Nephron progenitor cell (in vitro differentiated cells): Measurements from ENCODE around the gene MTARC1.

Experiments
- DNase-seq: peaks from one replicate; pipeline ENCODE4 v3.0.0; 2021
- H3K27ac Mint-ChIP-seq: 2 replicates; pipeline ENCODE4 v1.8.0; 2021; ENCODE audit warnings: mild to moderate bottlenecking, moderate library complexity, mixed read lengths
- H3K27me3 Mint-ChIP-seq: 2 replicates; pipeline ENCODE4 v1.8.0; 2021; ENCODE audit warnings: mild to moderate bottlenecking, low read depth, mixed read lengths; ENCODE audit not compliant: poor library complexity
- H3K36me3 Mint-ChIP-seq: 2 replicates; pipeline ENCODE4 v1.8.0; 2021; ENCODE audit warnings: low read depth, mixed read lengths
- H3K4me1 Mint-ChIP-seq: 2 replicates; pipeline ENCODE4 v1.8.0; 2021; ENCODE audit warnings: mixed read lengths
- H3K4me3 Mint-ChIP-seq: 2 replicates; pipeline ENCODE4 v1.8.0; 2021; ENCODE audit warnings: mild to moderate bottlenecking, moderate library complexity, mixed read lengths
- H3K9me3 Mint-ChIP-seq: 2 replicates; pipeline ENCODE4 v1.8.0; 2021; ENCODE audit warnings: mild to moderate bottlenecking, moderate library complexity, mixed read lengths
- CTCF ChIP-seq: fragments of 200-600 bp; sonication (generic); IDR thresholded peaks from 2 replicates; pipeline ENCODE4 v1.5.0; 2021; ENCODE audit warnings: antibody characterized with exemption

Gene MTARC1

DNA sequence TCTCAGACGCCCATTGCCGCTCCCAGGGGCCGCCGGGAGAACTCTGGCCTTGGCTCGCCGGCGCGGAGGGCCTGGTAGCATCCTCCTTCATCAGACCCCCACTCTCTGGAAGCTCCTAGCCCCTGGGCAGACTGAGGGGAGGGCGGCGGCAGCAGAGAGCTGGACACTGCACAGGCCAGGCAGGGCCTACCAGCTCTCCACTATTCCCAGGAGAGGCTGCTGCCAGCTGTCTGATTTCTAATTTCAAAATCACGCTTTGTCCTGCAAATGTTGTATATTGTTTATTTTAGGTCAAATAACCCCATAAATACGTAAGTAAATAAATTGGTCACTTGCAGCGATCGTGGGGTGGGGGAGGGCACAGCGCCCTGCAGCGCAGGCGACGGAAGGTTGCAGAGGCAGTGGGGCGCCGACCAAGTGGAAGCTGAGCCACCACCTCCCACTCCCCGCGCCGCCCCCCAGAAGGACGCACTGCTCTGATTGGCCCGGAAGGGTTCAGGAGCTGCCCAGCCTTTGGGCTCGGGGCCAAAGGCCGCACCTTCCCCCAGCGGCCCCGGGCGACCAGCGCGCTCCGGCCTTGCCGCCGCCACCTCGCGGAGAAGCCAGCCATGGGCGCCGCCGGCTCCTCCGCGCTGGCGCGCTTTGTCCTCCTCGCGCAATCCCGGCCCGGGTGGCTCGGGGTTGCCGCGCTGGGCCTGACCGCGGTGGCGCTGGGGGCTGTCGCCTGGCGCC lies at the start of gene MTARC1:
Gene MTARC1, plus strand, starts transcription at position 577 of the 732 bp plus-strand sequence. Its CDS starts 32 bp downstream, at position 609.
- no peak for TF ChIP-seq CTCF
- Mint-ChIP-seq H3K27ac (peak within 1 kb of the TSS; percentile 5), H3K4me1 (peaks cover 36% of the 10 kb centered on the region), H3K9me3 (no peaks in the 10 kb centered on the region), H3K36me3 (peaks cover 14% of the 10 kb centered on the region), H3K4me3 (peak within 1 kb of the TSS; percentile 84), H3K27me3 (peaks cover 25% of the 10 kb centered on the region)
- DNase-seq, result peak; percentile 82

DNA sequence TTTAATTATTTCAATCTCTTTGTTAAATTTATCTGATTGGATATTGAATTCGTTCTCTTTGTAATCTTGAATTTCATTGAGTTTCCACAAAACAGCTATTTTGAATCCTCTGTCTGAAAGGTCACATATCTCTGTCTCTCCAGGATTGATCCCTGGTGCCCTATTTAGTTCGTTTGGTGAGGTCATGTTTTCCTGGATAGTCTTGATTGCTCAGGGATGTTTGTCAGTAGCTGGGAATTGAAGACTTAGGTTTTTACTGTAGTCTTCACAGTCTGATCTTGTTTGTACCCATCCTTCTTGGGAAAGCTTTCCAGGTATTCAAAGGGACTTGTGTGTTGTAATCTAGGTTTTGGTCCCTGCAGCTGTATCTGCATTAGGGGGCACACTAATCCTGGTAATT lies 45.4 kb upstream of the MTARC1 start:
- no peak for DNase-seq
- H3K36me3 Mint-ChIP-seq, result no peaks in the 10 kb centered on the region
- H3K9me3 Mint-ChIP-seq, result peaks cover 5% of the 10 kb centered on the region
- no peak overlapping the region for H3K27ac Mint-ChIP-seq
- H3K4me3 Mint-ChIP-seq, result no peak overlapping the region
- peaks cover 4% of the 10 kb centered on the region for H3K4me1 Mint-ChIP-seq
- no peak for TF ChIP-seq CTCF
- H3K27me3 Mint-ChIP-seq, result peaks cover 36% of the 10 kb centered on the region

DNA sequence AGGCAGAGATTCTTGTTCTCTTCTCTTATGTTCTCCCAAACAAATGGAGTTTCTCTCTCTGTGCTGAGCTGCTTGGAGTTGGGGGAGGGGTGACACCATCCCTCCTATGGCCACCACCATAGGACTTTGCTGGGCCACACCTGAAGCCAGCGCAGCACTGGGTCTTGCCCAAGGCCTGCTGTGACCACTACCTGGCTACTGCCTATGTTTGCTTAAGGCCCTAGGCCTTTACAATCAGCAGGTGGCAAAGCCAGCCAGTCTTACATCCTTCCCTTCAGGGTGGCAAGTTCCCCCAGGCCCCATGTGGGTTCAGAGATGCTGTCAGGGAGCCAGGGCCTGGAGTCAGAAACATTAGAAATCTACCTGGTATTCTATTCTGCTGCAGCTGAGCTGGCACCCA lies 44.9 kb upstream of the MTARC1 start:
- Mint-ChIP-seq H3K9me3 (peaks cover 1% of the 10 kb centered on the region), H3K27ac (no peak overlapping the region), H3K27me3 (peaks cover 40% of the 10 kb centered on the region), H3K4me1 (peaks cover 9% of the 10 kb centered on the region), H3K4me3 (no peak overlapping the region), H3K36me3 (no peaks in the 10 kb centered on the region)
- no peak for TF ChIP-seq CTCF
- no peak for DNase-seq

- Mint-ChIP-seq H3K9me3 (no peaks in the 10 kb centered on the region), H3K4me1 (peaks cover 16% of the 10 kb centered on the region), H3K4me3 (no peak overlapping the region), H3K27me3 (peaks cover 47% of the 10 kb centered on the region), H3K27ac (no peak overlapping the region), H3K36me3 (no peaks in the 10 kb centered on the region)
- no peak for DNase-seq
- TF ChIP-seq CTCF, result no peak
Observed at GRCh38 chr1:220742520-220742919, 44.2 kb upstream of the MTARC1 start.

DNA sequence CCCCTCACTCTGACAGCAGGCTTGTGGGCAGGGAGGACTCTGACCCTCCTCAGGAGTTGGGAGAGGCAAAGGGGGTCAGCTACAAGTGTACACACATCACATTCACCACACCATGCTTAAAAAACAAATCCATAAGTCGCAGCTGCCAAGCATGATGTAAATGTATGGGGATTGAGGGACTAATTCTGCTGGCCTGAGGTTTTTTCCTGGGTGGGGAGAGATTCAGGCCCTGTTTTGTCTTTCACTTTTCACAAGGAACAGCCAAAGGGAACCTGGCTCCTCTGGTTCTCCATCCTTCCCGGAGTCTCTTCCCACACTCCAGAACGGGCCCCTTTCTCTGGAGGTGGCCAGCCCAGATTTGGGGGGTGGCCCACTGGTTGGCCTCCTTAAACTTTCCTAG lies 39.9 kb upstream of the MTARC1 start:
- H3K27me3 Mint-ChIP-seq, result peaks cover 78% of the 10 kb centered on the region
- peaks cover 43% of the 10 kb centered on the region for H3K4me1 Mint-ChIP-seq
- no peak overlapping the region for H3K27ac Mint-ChIP-seq
- no peaks in the 10 kb centered on the region for H3K9me3 Mint-ChIP-seq
- TF ChIP-seq CTCF, result no peak
- H3K4me3 Mint-ChIP-seq, result peak overlapping the region; percentile 85
- no peak for DNase-seq
- no peaks in the 10 kb centered on the region for H3K36me3 Mint-ChIP-seq
